GM12878 (cell line): ENCODE data around the gene MEIOSIN. TPM values are rescaled to one million over a fixed set of nuclear protein-coding genes. Genes with fewer than 3 reads are reported as not detected.
A peak's percentile ranks its signal among the peaks of the same experiment; 100 is the strongest.

Source experiments
- ASH2L ChIP-seq: fragments of 300-600, 200-600 bp; sonication (generic); IDR thresholded peaks from 2 replicates; pipeline ENCODE4 v1.6.1; 2017; ENCODE audit warnings: low read depth, mild to moderate bottlenecking, borderline replicate concordance
- ATF7 ChIP-seq: fragments of 450-650 bp; IDR thresholded peaks from 2 replicates; pipeline ENCODE4 v1.6.1; 2016; ENCODE audit warnings: low read depth, mild to moderate bottlenecking
- CBX3 ChIP-seq: fragments of 200-600 bp; sonication (generic); IDR thresholded peaks from 2 replicates; pipeline ENCODE4 v1.6.1; 2016; ENCODE audit warnings: low read depth, borderline replicate concordance
- CBX5 ChIP-seq: sonication (generic); IDR thresholded peaks from 2 replicates; pipeline ENCODE4 v1.6.1; 2016; ENCODE audit warnings: low read depth, moderate library complexity, mild to moderate bottlenecking, inconsistent platforms
- CHD1 ChIP-seq: IDR thresholded peaks from 2 replicates; pipeline ENCODE4 v1.6.1; 2012; ENCODE audit warnings: low read depth, low read length, improper control_type of control experiment
- CHD4 ChIP-seq: fragments of 200-600 bp; sonication (generic); IDR thresholded peaks from 2 replicates; pipeline ENCODE4 v1.6.1; 2016; ENCODE audit warnings: mild to moderate bottlenecking
- FOXK2 ChIP-seq: fragments of 450-650 bp; IDR thresholded peaks from 2 replicates; pipeline ENCODE4 v1.6.1; 2017; ENCODE audit warnings: mild to moderate bottlenecking, moderate library complexity
- GATAD2B ChIP-seq: fragments of 450-650 bp; conservative IDR thresholded peaks from 2 replicates; pipeline ENCODE4 v1.6.1; 2017; ENCODE audit warnings: low read depth, mild to moderate bottlenecking, moderate library complexity
- IKZF2 ChIP-seq, 2 experiments: fragments of 450-650 bp; IDR thresholded peaks; 2 replicates each; pipeline ENCODE4 v1.6.1; 2017; ENCODE audit warnings: mild to moderate bottlenecking in 2 of 2, moderate library complexity in 2 of 2
- JUNB ChIP-seq: IDR thresholded peaks from 2 replicates; pipeline ENCODE4 v1.6.1; 2016; ENCODE audit warnings: antibody characterized with exemption, mild to moderate bottlenecking
- KLF5 ChIP-seq: fragments of 450-650 bp; IDR thresholded peaks from 2 replicates; pipeline ENCODE4 v1.6.1; 2014; ENCODE audit warnings: mild to moderate bottlenecking; ENCODE audit not compliant: partially characterized antibody
- LARP7 ChIP-seq: fragments of 450-650 bp; IDR thresholded peaks from 2 replicates; pipeline ENCODE4 v1.6.1; 2017; ENCODE audit warnings: mild to moderate bottlenecking
- MYC ChIP-seq: IDR thresholded peaks from 2 replicates; pipeline ENCODE4 v1.6.1; 2011; ENCODE audit warnings: mild to moderate bottlenecking, low read length, moderate library complexity, inconsistent platforms; ENCODE audit not compliant: insufficient read depth, insufficient replicate concordance, insufficient read length, severe bottlenecking
- RAD21 ChIP-seq: IDR thresholded peaks from 2 replicates; pipeline ENCODE4 v1.6.1; 2011; ENCODE audit warnings: mild to moderate bottlenecking, low read depth, low read length, moderate library complexity; ENCODE audit not compliant: insufficient read depth
- RBBP5 ChIP-seq: fragments of 200-600 bp; sonication (generic); conservative IDR thresholded peaks from 2 replicates; pipeline ENCODE4 v1.6.1; 2016
- RELA ChIP-seq: fragments of 450-650 bp; IDR thresholded peaks from 2 replicates; pipeline ENCODE4 v1.8.0; 2014; ENCODE audit warnings: borderline replicate concordance; ENCODE audit not compliant: partially characterized antibody
- SMAD1 ChIP-seq: fragments of 450-650 bp; IDR thresholded peaks from 2 replicates; pipeline ENCODE4 v1.6.1; 2018; ENCODE audit warnings: mild to moderate bottlenecking, low read depth; ENCODE audit not compliant: partially characterized antibody
- SREBF1 ChIP-seq: IDR thresholded peaks from 2 replicates; pipeline ENCODE4 v1.6.1; 2012; ENCODE audit warnings: mild to moderate bottlenecking, low read length
- SREBF2 ChIP-seq: IDR thresholded peaks from 2 replicates; pipeline ENCODE4 v1.6.1; 2012; ENCODE audit warnings: mild to moderate bottlenecking, low read length
- TAF1 ChIP-seq: IDR thresholded peaks from 2 replicates; pipeline ENCODE4 v1.6.1; 2011; ENCODE audit warnings: mild to moderate bottlenecking, low read depth, low read length, borderline replicate concordance
- ZNF207 ChIP-seq: fragments of 450-650 bp; IDR thresholded peaks from 2 replicates; pipeline ENCODE4 v1.6.1; 2014; ENCODE audit warnings: antibody characterized with exemption, mild to moderate bottlenecking, borderline replicate concordance
- polyA plus RNA-seq, 11 experiments: library from polyadenylated mRNA; depleted of rRNA in 4 of 11; unstranded in 6 of 11; stranded (reverse) in 5 of 11; fragments of >200 nt; fragmentation: Nextera tagmentation in 4 of 11; fragmentation: Illumina TruSeq in 1 of 11; extraction: Ambion mirVana in 4 of 11; extraction: Trizol in 1 of 11; gene quantifications; 1 replicate in 1 of 11; 2 replicates in 10 of 11; pipeline versions ENCODE4 v1.2.1 to v1.2.3, GENCODE V29; 2011 to 2016; ENCODE audit warnings: inconsistent platforms in 2 of 11, missing spikeins in 2 of 11, low read depth in 1 of 11
- total RNA-seq, 4 experiments: library from RNA; depleted of rRNA in 3 of 4; stranded (reverse); fragments of >200 nt in 3 of 4; fragmentation: Illumina TruSeq in 1 of 4; extraction: Trizol in 1 of 4; gene quantifications; 2 replicates each; pipeline versions ENCODE4 v1.2.1 to v1.2.3, GENCODE V29; 2013 to 2021
- TF ChIP-seq, protein P1 (sequence below): fragments of 450-650 bp; IDR thresholded peaks from 2 replicates; pipeline ENCODE4 v1.6.1; 2017; ENCODE audit warnings: low read depth, mild to moderate bottlenecking, moderate library complexity
- TF ChIP-seq, protein P2 (sequence below): fragments of 450-650 bp; IDR thresholded peaks from 2 replicates; pipeline ENCODE4 v1.6.1; 2017; ENCODE audit warnings: mild to moderate bottlenecking, low read depth, inconsistent platforms; ENCODE audit not compliant: poor library complexity, severe bottlenecking
- TF ChIP-seq, protein P3 (sequence below): IDR thresholded peaks from 2 replicates; pipeline ENCODE4 v1.6.1; 2012; ENCODE audit warnings: low read length, inconsistent platforms
- TF ChIP-seq, protein P4 (sequence below): IDR thresholded peaks from 2 replicates; pipeline ENCODE4 v1.6.1; 2011; ENCODE audit warnings: borderline replicate concordance, low read depth, mild to moderate bottlenecking, moderate library complexity, low read length; ENCODE audit not compliant: insufficient read depth, poor library complexity, severe bottlenecking

Gene MEIOSIN
- total and polyA plus RNA-seq, 10 of the 15 experiments (the other 5 are each of a cell fraction or from before 2014, with no cell fraction given) = 0.05 to 0.66 (median 0.14) TPM; not detected in 4

GRCh38 chr19:45792470-45793177, 59.4 kb downstream of the MEIOSIN start, which contains the start of gene DMWD (continued):
- TF ChIP-seq, protein P1, sequence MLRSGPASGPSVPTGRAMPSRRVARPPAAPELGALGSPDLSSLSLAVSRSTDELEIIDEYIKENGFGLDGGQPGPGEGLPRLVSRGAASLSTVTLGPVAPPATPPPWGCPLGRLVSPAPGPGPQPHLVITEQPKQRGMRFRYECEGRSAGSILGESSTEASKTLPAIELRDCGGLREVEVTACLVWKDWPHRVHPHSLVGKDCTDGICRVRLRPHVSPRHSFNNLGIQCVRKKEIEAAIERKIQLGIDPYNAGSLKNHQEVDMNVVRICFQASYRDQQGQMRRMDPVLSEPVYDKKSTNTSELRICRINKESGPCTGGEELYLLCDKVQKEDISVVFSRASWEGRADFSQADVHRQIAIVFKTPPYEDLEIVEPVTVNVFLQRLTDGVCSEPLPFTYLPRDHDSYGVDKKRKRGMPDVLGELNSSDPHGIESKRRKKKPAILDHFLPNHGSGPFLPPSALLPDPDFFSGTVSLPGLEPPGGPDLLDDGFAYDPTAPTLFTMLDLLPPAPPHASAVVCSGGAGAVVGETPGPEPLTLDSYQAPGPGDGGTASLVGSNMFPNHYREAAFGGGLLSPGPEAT = 0 out of 2 replicates have a peak, but pooled peaks have one; percentile 37
- TF ChIP-seq CBX3 = no peak
- TF ChIP-seq RELA = no peak
- no peak for TF ChIP-seq ATF7
- peak; percentile 39; the same call in 1 of the 2 replicates for TF ChIP-seq SREBF1
- no peak for TF ChIP-seq CHD4
- TF ChIP-seq KLF5 = peak; percentile 83
- TF ChIP-seq TAF1 = peak; percentile 73; the same call in 1 of the 2 replicates
- TF ChIP-seq FOXK2 = no peak
- TF ChIP-seq LARP7 = peak; percentile 89
- TF ChIP-seq, protein P2, sequence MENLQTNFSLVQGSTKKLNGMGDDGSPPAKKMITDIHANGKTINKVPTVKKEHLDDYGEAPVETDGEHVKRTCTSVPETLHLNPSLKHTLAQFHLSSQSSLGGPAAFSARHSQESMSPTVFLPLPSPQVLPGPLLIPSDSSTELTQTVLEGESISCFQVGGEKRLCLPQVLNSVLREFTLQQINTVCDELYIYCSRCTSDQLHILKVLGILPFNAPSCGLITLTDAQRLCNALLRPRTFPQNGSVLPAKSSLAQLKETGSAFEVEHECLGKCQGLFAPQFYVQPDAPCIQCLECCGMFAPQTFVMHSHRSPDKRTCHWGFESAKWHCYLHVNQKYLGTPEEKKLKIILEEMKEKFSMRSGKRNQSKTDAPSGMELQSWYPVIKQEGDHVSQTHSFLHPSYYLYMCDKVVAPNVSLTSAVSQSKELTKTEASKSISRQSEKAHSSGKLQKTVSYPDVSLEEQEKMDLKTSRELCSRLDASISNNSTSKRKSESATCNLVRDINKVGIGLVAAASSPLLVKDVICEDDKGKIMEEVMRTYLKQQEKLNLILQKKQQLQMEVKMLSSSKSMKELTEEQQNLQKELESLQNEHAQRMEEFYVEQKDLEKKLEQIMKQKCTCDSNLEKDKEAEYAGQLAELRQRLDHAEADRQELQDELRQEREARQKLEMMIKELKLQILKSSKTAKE = no peak
- no peak for TF ChIP-seq ZNF207
- peak; percentile 90 for TF ChIP-seq GATAD2B
- no peak for TF ChIP-seq CHD1
- TF ChIP-seq RAD21 = no peak
- no peak for TF ChIP-seq MYC
- no peak for TF ChIP-seq RBBP5
- no peak for TF ChIP-seq IKZF2 (IDR thresholded peaks at IDR 0.05)
- TF ChIP-seq, protein P3, sequence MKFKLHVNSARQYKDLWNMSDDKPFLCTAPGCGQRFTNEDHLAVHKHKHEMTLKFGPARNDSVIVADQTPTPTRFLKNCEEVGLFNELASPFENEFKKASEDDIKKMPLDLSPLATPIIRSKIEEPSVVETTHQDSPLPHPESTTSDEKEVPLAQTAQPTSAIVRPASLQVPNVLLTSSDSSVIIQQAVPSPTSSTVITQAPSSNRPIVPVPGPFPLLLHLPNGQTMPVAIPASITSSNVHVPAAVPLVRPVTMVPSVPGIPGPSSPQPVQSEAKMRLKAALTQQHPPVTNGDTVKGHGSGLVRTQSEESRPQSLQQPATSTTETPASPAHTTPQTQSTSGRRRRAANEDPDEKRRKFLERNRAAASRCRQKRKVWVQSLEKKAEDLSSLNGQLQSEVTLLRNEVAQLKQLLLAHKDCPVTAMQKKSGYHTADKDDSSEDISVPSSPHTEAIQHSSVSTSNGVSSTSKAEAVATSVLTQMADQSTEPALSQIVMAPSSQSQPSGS = no peak
- TF ChIP-seq, protein P4, sequence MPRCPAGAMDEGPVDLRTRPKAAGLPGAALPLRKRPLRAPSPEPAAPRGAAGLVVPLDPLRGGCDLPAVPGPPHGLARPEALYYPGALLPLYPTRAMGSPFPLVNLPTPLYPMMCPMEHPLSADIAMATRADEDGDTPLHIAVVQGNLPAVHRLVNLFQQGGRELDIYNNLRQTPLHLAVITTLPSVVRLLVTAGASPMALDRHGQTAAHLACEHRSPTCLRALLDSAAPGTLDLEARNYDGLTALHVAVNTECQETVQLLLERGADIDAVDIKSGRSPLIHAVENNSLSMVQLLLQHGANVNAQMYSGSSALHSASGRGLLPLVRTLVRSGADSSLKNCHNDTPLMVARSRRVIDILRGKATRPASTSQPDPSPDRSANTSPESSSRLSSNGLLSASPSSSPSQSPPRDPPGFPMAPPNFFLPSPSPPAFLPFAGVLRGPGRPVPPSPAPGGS = no peak
- TF ChIP-seq SREBF2 = no peak
- no peak for TF ChIP-seq CBX5
- no peak for TF ChIP-seq JUNB
- TF ChIP-seq SMAD1 = no peak
- TF ChIP-seq ASH2L = no peak
